GM19043 (cell line): ENCODE data around the gene MYL1.

Experiments
- ATAC-seq: cut with Tn5 transposase; IDR thresholded peaks from one replicate; pipeline ENCODE4 v1.9.1; 2021; ENCODE audit warnings: low read depth; ENCODE audit not compliant: unreplicated experiment

MYL1 gene

DNA sequence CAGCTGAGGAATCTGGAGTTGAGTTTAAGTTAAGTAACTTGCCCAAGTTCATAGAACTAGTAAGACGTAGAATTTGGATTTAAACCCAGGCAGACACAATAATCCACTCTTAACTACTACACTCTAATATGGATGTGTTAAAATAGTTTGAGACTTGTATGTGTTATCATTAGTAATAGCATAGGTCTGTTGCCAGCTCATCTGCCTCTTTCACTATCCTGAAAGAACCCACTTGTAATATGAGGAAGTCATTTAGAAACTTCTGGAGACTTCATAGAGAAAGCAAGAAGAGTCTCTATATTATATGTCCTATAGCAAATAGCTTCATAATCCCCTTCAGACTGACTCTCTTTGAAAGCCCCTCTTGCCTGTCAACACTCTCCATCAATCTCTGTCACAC lies 46.7 kb downstream of the MYL1 start:
- ATAC-seq = no peak

DNA sequence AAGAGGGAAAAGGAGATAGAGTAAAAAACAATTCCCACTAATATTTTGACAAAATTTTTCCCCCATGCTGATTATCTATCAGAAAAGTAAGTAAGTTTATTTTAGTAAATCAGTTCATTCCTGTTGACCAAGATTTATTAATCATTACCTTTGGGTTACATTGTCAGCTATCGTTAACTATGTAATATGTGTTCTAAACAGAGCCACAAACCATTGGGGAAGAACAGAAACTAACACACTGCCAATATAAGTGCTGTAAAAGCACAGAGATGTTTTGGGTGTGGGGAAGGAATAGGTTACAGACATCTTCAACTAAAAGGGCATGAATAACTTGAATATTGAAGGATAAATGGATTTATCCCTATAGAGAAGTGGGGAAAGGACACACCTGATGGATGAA lies 47.3 kb downstream of the MYL1 start:
- no peak for ATAC-seq

DNA sequence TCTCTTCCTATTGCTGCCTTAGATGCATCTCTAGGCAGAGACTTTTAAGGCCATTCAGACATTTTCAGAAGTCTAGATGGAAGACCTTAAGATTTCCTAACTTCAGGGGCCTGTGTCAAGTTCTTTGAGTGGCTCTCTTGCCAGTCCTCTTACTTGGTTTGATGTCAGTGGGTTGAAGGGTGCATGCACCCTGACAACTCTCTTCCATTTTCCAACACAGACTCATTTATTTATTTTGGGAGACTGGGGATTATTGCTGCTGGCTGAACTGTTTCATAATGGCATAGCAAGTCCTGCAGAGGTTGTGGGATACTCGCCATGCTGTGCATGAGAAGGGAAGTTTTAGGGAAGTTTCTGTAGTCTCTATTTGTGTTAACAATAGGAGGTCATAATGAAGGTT lies 50.7 kb downstream of the MYL1 start:
- no peak for ATAC-seq

GRCh38 chr2:210263841-210264240 lies 51.1 kb downstream of the MYL1 start:
- no peak for ATAC-seq

DNA sequence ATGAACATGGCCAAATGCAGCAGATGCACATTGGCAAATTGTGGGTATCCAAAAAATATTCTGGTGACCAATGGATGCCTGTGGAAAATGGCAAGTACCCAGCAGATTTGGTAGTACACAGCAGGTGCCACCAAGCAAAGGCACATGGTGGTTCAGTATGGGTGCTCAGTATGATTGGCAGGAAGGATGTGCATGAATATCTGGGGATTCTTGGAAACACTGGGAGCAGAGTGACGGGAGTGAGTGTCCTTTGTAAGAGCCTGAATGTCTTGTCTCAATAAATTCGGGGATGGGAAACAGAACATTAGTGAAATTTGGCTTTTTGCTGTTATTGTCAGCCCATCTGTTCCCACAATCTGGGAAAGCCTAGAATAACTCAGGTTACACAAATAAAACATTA lies 52.9 kb downstream of the MYL1 start:
- ATAC-seq = no peak

- ATAC-seq = no peak
These were observed 55.3 kb downstream of the MYL1 start for GRCh38 chr2:210259687-210260086.

- ATAC-seq = no peak
These were observed 62.0 kb downstream of the MYL1 start for GRCh38 chr2:210252699-210253606.

GRCh38 chr2:210250622-210251021 lies 64.4 kb downstream of the MYL1 start:
- ATAC-seq = no peak
